ENCODE data around the gene FNIP1.

DNA sequence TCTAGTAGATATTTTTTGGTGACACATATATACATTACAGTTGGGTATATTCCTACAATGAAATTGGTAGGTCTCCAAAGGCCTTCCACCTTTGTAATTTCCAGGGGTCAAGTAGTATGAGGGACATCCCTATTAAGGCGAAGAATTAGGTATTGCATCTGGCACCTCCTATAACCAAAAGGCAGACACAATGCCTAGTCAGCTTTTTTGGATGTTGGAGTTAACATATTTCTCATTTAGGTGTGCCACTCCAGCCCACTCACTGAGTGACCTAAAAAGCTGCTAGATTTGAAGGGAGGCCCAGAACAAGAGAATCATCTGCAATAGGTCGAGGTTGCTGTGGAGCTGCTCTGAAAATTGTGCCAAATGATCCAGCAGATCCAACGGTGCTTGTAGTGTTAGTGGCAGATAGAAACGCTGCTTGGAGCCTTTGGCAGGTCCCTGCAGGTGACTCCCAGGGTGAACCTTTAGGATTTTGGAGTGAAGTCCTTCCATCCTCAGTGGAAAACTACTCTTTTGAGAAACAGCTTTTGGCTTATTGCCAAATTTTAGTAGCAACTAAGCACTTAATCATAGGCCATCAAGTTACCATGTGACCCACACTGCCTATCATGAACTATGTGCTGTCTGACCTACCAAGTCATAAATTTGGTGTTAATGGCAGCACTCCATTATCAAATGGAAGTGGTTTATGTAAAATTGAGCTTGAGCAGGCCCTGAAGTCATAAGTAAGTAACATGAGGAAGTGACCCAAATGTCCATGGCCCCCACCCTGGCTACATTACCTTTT is 15.7 kb upstream of the FNIP1 start:
- TF ChIP-seq, protein P1, sequence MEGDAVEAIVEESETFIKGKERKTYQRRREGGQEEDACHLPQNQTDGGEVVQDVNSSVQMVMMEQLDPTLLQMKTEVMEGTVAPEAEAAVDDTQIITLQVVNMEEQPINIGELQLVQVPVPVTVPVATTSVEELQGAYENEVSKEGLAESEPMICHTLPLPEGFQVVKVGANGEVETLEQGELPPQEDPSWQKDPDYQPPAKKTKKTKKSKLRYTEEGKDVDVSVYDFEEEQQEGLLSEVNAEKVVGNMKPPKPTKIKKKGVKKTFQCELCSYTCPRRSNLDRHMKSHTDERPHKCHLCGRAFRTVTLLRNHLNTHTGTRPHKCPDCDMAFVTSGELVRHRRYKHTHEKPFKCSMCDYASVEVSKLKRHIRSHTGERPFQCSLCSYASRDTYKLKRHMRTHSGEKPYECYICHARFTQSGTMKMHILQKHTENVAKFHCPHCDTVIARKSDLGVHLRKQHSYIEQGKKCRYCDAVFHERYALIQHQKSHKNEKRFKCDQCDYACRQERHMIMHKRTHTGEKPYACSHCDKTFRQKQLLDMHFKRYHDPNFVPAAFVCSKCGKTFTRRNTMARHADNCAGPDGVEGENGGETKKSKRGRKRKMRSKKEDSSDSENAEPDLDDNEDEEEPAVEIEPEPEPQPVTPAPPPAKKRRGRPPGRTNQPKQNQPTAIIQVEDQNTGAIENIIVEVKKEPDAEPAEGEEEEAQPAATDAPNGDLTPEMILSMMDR (CRISPR knock-in tag; IDR thresholded peaks at IDR 0.05) = no peak
- no peak for TF ChIP-seq MXD4 (CRISPR knock-in tag; IDR thresholded peaks at IDR 0.05)
- TF ChIP-seq ZBTB7A (CRISPR knock-in tag; IDR thresholded peaks at IDR 0.05) = no peak
- TF ChIP-seq ZNF20 (CRISPR knock-in tag; IDR thresholded peaks at IDR 0.05) = no peak
- TF ChIP-seq TEAD3 (CRISPR knock-in tag; optimal IDR thresholded peaks at IDR 0.05; ENCODE audit: borderline replicate concordance) = no peak
- no peak for TF ChIP-seq CCAR2 (optimal IDR thresholded peaks at IDR 0.05; ENCODE audit: low read depth, low read length)
- TF ChIP-seq EZH2 (conservative IDR thresholded peaks at IDR 0.05; ENCODE audit: low read depth, low read length) = no peak
- TF ChIP-seq, protein P2, sequence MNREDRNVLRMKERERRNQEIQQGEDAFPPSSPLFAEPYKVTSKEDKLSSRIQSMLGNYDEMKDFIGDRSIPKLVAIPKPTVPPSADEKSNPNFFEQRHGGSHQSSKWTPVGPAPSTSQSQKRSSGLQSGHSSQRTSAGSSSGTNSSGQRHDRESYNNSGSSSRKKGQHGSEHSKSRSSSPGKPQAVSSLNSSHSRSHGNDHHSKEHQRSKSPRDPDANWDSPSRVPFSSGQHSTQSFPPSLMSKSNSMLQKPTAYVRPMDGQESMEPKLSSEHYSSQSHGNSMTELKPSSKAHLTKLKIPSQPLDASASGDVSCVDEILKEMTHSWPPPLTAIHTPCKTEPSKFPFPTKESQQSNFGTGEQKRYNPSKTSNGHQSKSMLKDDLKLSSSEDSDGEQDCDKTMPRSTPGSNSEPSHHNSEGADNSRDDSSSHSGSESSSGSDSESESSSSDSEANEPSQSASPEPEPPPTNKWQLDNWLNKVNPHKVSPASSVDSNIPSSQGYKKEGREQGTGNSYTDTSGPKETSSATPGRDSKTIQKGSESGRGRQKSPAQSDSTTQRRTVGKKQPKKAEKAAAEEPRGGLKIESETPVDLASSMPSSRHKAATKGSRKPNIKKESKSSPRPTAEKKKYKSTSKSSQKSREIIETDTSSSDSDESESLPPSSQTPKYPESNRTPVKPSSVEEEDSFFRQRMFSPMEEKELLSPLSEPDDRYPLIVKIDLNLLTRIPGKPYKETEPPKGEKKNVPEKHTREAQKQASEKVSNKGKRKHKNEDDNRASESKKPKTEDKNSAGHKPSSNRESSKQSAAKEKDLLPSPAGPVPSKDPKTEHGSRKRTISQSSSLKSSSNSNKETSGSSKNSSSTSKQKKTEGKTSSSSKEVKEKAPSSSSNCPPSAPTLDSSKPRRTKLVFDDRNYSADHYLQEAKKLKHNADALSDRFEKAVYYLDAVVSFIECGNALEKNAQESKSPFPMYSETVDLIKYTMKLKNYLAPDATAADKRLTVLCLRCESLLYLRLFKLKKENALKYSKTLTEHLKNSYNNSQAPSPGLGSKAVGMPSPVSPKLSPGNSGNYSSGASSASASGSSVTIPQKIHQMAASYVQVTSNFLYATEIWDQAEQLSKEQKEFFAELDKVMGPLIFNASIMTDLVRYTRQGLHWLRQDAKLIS (CRISPR knock-in tag; IDR thresholded peaks at IDR 0.05) = no peak
- no peak for TF ChIP-seq PCBP2 (optimal IDR thresholded peaks at IDR 0.05; ENCODE audit: low read depth, low read length, poor library complexity, severe bottlenecking)
- TF ChIP-seq ZBTB8A (CRISPR knock-in tag; IDR thresholded peaks at IDR 0.05; ENCODE audit: borderline replicate concordance, low read depth) = no peak

All from HepG2 (cell line).